HFF-Myc (cell line): ENCODE data around the gene VSTM2L.

Source experiments
- DNase-seq: peaks from one replicate; pipeline ENCODE4 v3.0.0-alpha.2; 2011; ENCODE audit warnings: low read depth; ENCODE audit errors: extremely low read depth
- H3K4me3 ChIP-seq: replicated peaks from 2 replicates; pipeline ENCODE4 v1.5.1; 2011; ENCODE audit warnings: low read depth, mild to moderate bottlenecking, control low read depth, low read length
- TF ChIP-seq, protein P1 (sequence below): IDR thresholded peaks from 2 replicates; pipeline ENCODE4 v1.5.1; 2012; ENCODE audit warnings: mild to moderate bottlenecking, low read depth, low read length, control low read depth; ENCODE audit errors: missing control alignments

The VSTM2L gene

DNA sequence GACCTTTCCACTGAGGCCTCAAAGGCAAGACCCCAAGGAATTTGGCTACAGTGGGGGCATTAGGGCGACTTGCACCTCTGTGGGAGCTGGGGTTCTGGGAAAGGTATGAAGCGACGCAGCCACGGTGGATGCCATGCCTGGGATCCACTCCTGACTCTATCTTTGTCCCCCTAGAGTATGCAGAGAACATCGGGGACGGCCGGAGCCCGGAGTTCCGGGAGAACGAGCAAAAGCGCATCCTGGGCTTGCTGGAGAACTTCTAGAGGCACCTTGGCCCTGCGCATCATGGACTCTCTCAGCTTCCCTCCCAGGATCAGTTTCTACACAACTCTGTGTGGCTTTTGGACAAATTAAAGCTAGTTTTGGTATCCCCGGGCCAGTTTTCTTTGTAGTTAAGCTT, 31.2 kb upstream of the VSTM2L start:
- DNase-seq, result no peak
- TF ChIP-seq, protein P1, sequence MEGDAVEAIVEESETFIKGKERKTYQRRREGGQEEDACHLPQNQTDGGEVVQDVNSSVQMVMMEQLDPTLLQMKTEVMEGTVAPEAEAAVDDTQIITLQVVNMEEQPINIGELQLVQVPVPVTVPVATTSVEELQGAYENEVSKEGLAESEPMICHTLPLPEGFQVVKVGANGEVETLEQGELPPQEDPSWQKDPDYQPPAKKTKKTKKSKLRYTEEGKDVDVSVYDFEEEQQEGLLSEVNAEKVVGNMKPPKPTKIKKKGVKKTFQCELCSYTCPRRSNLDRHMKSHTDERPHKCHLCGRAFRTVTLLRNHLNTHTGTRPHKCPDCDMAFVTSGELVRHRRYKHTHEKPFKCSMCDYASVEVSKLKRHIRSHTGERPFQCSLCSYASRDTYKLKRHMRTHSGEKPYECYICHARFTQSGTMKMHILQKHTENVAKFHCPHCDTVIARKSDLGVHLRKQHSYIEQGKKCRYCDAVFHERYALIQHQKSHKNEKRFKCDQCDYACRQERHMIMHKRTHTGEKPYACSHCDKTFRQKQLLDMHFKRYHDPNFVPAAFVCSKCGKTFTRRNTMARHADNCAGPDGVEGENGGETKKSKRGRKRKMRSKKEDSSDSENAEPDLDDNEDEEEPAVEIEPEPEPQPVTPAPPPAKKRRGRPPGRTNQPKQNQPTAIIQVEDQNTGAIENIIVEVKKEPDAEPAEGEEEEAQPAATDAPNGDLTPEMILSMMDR, result no peak
- H3K4me3 ChIP-seq, result no peak overlapping the region

DNA sequence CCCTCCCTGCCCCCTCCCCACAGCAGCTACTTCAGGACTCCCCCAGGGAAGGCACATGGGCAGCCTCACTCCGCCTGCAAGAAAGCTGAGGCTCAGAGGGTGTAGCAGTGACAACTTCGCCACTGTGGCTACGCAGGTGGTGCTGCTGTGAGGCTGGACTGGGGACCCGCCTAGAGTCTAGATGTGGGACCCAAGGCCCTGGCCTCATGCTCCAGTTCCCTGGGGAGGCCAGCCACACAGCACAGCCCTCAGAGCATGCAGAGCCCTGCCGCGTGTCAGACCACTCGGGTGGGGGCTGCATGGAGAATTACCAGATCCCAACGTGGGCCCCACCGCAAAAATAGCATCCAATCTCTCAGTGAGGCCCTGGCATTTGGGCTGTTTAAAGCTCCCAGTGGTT, 30.8 kb upstream of the VSTM2L start:
- TF ChIP-seq, protein P1, result no peak
- no peak for DNase-seq
- H3K4me3 ChIP-seq, result no peak overlapping the region

DNA sequence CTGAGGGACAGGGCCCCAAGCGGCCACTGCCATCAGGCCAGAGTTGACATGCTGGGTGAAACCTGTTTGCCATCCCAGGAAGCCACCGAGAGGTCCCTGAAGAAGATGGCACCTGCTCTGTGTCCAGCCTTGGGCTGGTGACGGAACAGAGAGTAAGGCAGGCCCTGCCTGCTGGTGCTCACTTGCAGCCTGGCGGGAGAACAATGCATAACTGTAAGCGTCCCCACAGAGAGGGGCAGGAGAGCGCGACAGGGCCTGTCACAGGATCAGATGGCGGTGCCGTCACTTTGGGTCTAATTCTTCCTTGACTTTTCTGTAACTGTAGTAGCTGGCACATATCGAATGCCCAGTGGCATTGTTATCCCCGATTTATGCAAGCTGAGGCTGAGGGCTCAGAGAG, 29.0 kb upstream of the VSTM2L start:
- no peak overlapping the region for H3K4me3 ChIP-seq
- no peak for DNase-seq
- TF ChIP-seq, protein P1, result no peak

DNA sequence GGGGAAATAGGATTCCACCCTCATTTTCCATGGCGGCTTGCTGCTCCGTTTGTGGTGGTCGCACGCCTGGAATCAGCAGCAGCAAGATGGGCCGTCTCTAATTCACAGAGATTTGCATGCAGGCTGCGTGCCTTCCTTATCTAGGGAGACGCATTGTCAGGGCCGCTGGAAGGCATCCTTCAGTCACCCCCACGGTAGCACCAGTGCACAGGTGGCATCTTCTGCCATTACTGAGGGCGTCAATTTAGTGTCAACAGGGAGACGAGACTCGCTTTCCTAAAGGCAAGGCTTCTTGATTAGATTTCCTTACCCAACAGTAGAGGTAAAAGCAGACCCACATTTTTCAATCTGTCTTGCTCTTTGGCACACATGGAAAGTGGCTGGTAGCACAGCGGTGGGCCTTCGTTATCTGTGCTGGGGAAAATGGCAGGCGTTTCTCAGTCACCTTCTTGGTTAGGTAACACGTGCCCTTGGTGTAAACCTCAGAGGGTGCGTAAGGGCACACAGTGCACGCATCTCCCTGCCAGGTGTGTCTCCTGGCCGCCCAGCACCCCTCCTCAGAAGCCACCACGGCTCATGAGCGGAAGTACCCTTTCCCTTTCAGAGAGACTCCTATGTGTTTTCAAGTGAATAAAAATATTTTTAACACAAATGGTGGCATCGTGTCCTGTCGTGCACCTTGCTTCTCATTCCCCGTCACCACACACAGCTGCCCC, 27.3 kb upstream of the VSTM2L start:
- no peak overlapping the region for H3K4me3 ChIP-seq
- TF ChIP-seq, protein P1, result no peak
- no peak for DNase-seq

DNA sequence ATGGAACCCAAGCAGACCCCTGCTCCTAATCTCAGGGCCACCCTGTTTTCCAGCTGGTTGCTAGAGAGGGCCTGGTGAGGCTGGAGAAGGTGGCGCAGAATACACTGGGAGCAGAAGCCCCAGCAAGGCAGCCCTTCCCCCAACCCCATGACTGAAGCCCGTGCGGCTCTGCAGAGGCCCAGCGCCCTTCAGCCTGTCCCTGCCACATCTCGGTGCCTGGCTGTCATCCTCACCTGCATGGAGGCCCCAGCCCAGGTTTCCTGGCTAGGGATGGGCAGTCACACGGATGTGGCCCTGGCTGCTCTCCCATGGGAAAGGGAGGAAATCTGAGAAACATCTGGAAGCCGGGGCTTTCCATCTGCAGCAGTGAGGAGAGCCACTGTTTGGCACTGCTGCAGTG, 26.1 kb upstream of the VSTM2L start:
- H3K4me3 ChIP-seq, result no peak overlapping the region
- no peak for DNase-seq
- TF ChIP-seq, protein P1, result no peak

DNA sequence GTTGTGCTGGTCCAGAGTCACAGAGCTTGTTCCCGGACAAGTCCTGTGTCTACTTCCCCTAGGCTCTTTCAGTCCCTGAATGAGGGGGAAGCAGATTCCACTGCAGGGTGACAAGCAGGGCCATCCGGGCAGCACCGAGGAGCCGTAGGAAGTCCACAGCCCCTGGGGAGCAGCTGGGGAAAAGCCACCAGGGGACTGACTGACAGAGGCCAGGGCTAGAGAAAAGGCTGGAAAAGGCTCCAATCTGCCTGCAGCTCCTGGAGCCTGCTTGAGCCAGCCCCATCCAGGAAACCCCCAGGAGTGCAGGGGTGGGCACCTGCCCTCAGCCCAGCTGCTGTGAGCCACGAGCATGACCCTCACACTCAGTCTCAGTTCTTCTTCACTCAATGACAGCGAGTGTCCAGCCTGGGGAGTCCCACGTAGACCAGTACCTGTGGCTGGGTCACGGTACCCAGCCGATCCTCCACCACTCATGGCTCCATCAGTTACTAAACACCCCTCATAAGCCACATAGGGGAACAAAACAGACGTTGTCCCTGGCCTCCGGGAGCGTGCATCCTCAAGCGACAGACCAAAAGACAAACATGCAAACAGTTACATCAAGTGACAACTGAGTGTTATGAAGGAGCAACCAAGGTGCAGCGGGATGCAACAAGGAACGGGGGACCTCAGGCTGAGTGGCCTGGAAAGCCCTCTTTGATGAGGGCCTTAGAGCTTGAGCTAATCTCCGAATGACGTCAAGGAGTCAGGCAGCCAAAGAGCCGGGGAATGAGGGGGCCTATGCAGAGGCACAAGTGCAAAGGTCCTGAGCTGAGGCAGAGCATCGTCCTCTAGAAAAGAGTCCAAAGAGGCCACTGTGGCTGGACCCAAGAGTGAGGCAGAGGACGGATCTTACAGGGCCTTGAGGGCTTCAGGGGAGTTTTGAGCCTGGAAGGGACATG, 24.8 kb upstream of the VSTM2L start:
- no peak for DNase-seq
- no peak overlapping the region for H3K4me3 ChIP-seq
- TF ChIP-seq, protein P1, result no peak
